ENCODE data around the gene IL26. TPM values are rescaled to one million over a fixed set of nuclear protein-coding genes. Genes with fewer than 3 reads are reported as not detected.
A peak's percentile ranks its signal among the peaks of the same experiment; 100 is the strongest.

IL26 gene
- total and polyA plus RNA-seq, 2 donors (not counting 3 experiments of a cell fraction or from before 2014, with no cell fraction given): not detected

DNA sequence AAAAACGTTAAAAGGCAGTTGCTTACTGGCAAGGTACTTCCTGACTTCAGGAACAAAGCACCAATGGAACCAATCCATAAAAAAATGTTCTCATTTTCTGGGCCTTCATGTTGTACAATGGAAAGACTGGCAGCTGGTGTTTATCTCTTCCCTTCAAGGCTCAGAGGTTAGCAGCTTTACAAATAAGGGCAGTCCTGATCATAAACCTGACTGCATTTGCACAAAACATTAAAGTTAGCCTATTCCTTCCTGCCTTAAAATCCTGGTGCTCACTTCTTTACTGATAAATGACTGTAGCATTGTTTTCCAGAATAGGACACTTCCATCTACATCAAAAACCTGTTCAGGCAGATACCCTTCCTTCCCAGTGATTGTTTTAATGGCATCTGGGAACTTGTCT is 19.2 kb downstream of the IL26 start:
- Histone ChIP-seq H3K36me3 (ENCODE audit: control insufficient read depth in 2 of 2, extremely low read depth in 1 of 2, insufficient read depth in 2 of 2, low read length in 2 of 2) (no peaks in the 10 kb centered on the region), H2AFZ (ENCODE audit: low read depth, low read length) (no peak overlapping the region), H3K4me3 (replicated peaks in 1 of 3; ENCODE audit: insufficient read depth in 1 of 3, low read depth in 1 of 3, low read length in 3 of 3) (no peak overlapping the region), H3K27ac (ENCODE audit: insufficient read depth, low read depth, low read length) (no peak overlapping the region), H3K27me3 (ENCODE audit: control insufficient read depth in 2 of 2, insufficient read depth in 2 of 2, low read length in 2 of 2) (peaks cover 7 to 9% of the 10 kb centered on the region in 2 experiments), H3K4me1 (ENCODE audit: control insufficient read depth, extremely low read depth, insufficient read depth, low read length) (no peaks in the 10 kb centered on the region), H3K9me1 (replicated peaks; ENCODE audit: control insufficient read depth, extremely low read depth, insufficient read depth, low read length) (no peaks in the 10 kb centered on the region), H3K9ac (replicated peaks; ENCODE audit: extremely low read depth, insufficient read depth, low read length) (no peak overlapping the region), H4K20me1 (replicated peaks; ENCODE audit: control insufficient read depth, extremely low read depth, insufficient read depth, low read length) (no peaks in the 10 kb centered on the region), H3K79me2 (ENCODE audit: control insufficient read depth, insufficient read depth, low read length) (no peaks in the 10 kb centered on the region), H3K9me3 (replicated peaks; ENCODE audit: control insufficient read depth, insufficient read depth, low read length) (no peaks in the 10 kb centered on the region), H3K4me2 (ENCODE audit: insufficient read depth, low read length) (no peak overlapping the region)
- DNase-seq (ENCODE audit: low read depth, low spot score) (peak; percentile 72), FAIRE-seq (no peak)
- intact Hi-C loops (cut with micrococcal nuclease): no loop called here
- dilution Hi-C loops (cut with MboI; ENCODE audit: extremely low pct_ligation_motif_present, low sequenced_read_pairs): no loop called here
- TF ChIP-seq EZH2 (IDR thresholded peaks at IDR 0.05; ENCODE audit: borderline replicate concordance, low read depth, low read length, severe bottlenecking): no peak
- no peak for TF ChIP-seq JUN (IDR thresholded peaks at IDR 0.05; ENCODE audit: borderline replicate concordance, insufficient read depth, insufficient read length, low read depth)
- no TSS peak for BruUV-seq (replicated peaks)
- ChIA-PET POLR2A (no interaction called here), CTCF (no interaction called here)

DNA sequence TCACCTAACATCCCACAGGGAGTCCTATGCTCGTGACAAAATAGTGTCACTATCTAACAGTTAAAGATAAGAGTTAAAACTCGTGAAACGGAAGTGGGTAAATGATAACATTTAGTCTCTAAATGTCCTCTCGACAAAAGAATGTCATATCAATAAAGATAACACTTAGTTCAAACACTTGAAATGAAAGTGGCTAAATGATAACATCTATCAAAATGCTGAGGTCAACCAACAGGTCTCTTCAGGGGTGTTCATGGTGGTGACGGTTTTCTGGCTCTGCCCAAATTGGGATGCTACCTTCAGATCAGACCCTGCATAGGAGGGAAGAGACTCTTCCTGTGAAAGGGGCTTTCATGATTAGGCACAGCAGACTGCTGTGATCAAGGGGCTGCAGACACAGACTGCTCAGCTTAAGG is 22.1 kb downstream of the IL26 start:
- no peak for DNase-seq (ENCODE audit: low read depth, low spot score)
- intact Hi-C loops (cut with micrococcal nuclease): no loop called here
- Histone ChIP-seq H3K9me1 (replicated peaks; ENCODE audit: control insufficient read depth, extremely low read depth, insufficient read depth, low read length) (no peaks in the 10 kb centered on the region), H3K4me2 (ENCODE audit: insufficient read depth, low read length) (no peak overlapping the region), H3K4me1 (ENCODE audit: control insufficient read depth, extremely low read depth, insufficient read depth, low read length) (no peaks in the 10 kb centered on the region), H3K36me3 (ENCODE audit: control insufficient read depth in 2 of 2, extremely low read depth in 1 of 2, insufficient read depth in 2 of 2, low read length in 2 of 2) (no peaks in the 10 kb centered on the region), H4K20me1 (replicated peaks; ENCODE audit: control insufficient read depth, extremely low read depth, insufficient read depth, low read length) (no peaks in the 10 kb centered on the region), H3K27ac (ENCODE audit: insufficient read depth, low read depth, low read length) (no peak overlapping the region), H3K9me3 (replicated peaks; ENCODE audit: control insufficient read depth, insufficient read depth, low read length) (no peaks in the 10 kb centered on the region), H3K79me2 (ENCODE audit: control insufficient read depth, insufficient read depth, low read length) (no peaks in the 10 kb centered on the region), H3K9ac (replicated peaks; ENCODE audit: extremely low read depth, insufficient read depth, low read length) (no peak overlapping the region), H3K4me3 (replicated peaks in 1 of 3; ENCODE audit: insufficient read depth in 1 of 3, low read depth in 1 of 3, low read length in 3 of 3) (no peak overlapping the region), H2AFZ (ENCODE audit: low read depth, low read length) (no peak overlapping the region), H3K27me3 (ENCODE audit: control insufficient read depth in 2 of 2, insufficient read depth in 2 of 2, low read length in 2 of 2) (peaks cover 9% of the 10 kb centered on the region in 2 experiments)
- CTCF ChIA-PET: interaction anchor here (0.7 kb wide), 1 partner anchor 19 kb away, joined by 3 read pairs; no protein-coding TSS in a partner anchor
- POLR2A ChIA-PET: no interaction called here
- no peak for FAIRE-seq
- TF ChIP-seq POLR2A (IDR thresholded peaks at IDR 0.05; ENCODE audit: low read depth, low read length) (no peak), JUN (IDR thresholded peaks at IDR 0.05; ENCODE audit: borderline replicate concordance, insufficient read depth, insufficient read length, low read depth) (no peak), FOS (IDR thresholded peaks at IDR 0.05; ENCODE audit: borderline replicate concordance, insufficient read depth, low read length) (no peak), MYC (IDR thresholded peaks at IDR 0.05; ENCODE audit: low read depth, low read length) (no peak), GATA2 (IDR thresholded peaks at IDR 0.05; ENCODE audit: insufficient read depth, insufficient read length, low read depth, low read length) (no peak), POLR2AphosphoS5 (IDR thresholded peaks at IDR 0.05; ENCODE audit: insufficient read depth, low read depth, low read length) (no peak), EZH2 (IDR thresholded peaks at IDR 0.05; ENCODE audit: borderline replicate concordance, low read depth, low read length, severe bottlenecking) (no peak)
- TF ChIP-seq, protein P1, sequence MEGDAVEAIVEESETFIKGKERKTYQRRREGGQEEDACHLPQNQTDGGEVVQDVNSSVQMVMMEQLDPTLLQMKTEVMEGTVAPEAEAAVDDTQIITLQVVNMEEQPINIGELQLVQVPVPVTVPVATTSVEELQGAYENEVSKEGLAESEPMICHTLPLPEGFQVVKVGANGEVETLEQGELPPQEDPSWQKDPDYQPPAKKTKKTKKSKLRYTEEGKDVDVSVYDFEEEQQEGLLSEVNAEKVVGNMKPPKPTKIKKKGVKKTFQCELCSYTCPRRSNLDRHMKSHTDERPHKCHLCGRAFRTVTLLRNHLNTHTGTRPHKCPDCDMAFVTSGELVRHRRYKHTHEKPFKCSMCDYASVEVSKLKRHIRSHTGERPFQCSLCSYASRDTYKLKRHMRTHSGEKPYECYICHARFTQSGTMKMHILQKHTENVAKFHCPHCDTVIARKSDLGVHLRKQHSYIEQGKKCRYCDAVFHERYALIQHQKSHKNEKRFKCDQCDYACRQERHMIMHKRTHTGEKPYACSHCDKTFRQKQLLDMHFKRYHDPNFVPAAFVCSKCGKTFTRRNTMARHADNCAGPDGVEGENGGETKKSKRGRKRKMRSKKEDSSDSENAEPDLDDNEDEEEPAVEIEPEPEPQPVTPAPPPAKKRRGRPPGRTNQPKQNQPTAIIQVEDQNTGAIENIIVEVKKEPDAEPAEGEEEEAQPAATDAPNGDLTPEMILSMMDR (IDR thresholded peaks at IDR 0.05; ENCODE audit: extremely low read depth in 1 of 2, insufficient read depth in 1 of 2, low read depth in 1 of 2, low read length in 2 of 2): no peak
- TF ChIP-seq, protein P2, sequence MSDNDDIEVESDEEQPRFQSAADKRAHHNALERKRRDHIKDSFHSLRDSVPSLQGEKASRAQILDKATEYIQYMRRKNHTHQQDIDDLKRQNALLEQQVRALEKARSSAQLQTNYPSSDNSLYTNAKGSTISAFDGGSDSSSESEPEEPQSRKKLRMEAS (IDR thresholded peaks at IDR 0.05; ENCODE audit: insufficient read depth, insufficient read length): no peak
- dilution Hi-C loops (cut with MboI; ENCODE audit: extremely low pct_ligation_motif_present, low sequenced_read_pairs): no loop called here
- BruUV-seq (replicated peaks): no TSS peak
